Breast epithelium (tissue), 3 donors: ENCODE measurements around the gene GPC3.

Source experiments
- POLR2A ChIP-seq: fragments of 450-650 bp; IDR thresholded peaks from one replicate; pipeline ENCODE4 v1.6.1; 2016; ENCODE audit warnings: antibody characterized with exemption, mild to moderate bottlenecking, moderate library complexity
- POLR2AphosphoS5 ChIP-seq, 3 donors: sonication (generic); formaldehyde crosslinking; IDR thresholded peaks; one replicate each; pipeline ENCODE4 v1.6.1; 2017; ENCODE audit warnings: antibody characterized with exemption in 3 of 3
- TF ChIP-seq, protein P1 (sequence below), 3 donors: fragments of 450-650 bp; IDR thresholded peaks; one replicate each; pipeline ENCODE4 v1.5.1; 2016 to 2017; ENCODE audit warnings: antibody characterized with exemption in 3 of 3, mild to moderate bottlenecking in 3 of 3, moderate library complexity in 3 of 3

- TF ChIP-seq POLR2A, result no peak
- TF ChIP-seq, protein P1, sequence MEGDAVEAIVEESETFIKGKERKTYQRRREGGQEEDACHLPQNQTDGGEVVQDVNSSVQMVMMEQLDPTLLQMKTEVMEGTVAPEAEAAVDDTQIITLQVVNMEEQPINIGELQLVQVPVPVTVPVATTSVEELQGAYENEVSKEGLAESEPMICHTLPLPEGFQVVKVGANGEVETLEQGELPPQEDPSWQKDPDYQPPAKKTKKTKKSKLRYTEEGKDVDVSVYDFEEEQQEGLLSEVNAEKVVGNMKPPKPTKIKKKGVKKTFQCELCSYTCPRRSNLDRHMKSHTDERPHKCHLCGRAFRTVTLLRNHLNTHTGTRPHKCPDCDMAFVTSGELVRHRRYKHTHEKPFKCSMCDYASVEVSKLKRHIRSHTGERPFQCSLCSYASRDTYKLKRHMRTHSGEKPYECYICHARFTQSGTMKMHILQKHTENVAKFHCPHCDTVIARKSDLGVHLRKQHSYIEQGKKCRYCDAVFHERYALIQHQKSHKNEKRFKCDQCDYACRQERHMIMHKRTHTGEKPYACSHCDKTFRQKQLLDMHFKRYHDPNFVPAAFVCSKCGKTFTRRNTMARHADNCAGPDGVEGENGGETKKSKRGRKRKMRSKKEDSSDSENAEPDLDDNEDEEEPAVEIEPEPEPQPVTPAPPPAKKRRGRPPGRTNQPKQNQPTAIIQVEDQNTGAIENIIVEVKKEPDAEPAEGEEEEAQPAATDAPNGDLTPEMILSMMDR (IDR thresholded peaks at IDR 0.05), result no peak
- TF ChIP-seq POLR2AphosphoS5 (IDR thresholded peaks at IDR 0.05), result no peak
Observed at GRCh38 chrX:133880032-133880443, 105.4 kb downstream of the GPC3 start.
